ENCODE results near the gene C10orf67. TPM values are rescaled to one million over a fixed set of nuclear protein-coding genes. Genes with fewer than 3 reads are reported as not detected.
"Not testable (repeated sequence)": the region's sequence is repeated elsewhere in the genome, so short reads cannot be mapped to it uniquely, and the experiment has no call there.

Gene C10orf67
- total and polyA plus RNA-seq, 4 donors, result 0.56 to 1.5 (median 0.87) TPM

- no peaks in the 10 kb centered on the region for H3K9me3 ChIP-seq (ENCODE audit: control insufficient read depth, insufficient read depth, low read length)
- H3K4me1 ChIP-seq (ENCODE audit: control insufficient read depth, insufficient read depth, low read length), result no peaks in the 10 kb centered on the region
- no peaks in the 10 kb centered on the region for H3K27me3 ChIP-seq (ENCODE audit: control insufficient read depth, insufficient read depth, low read length)
- no peaks in the 10 kb centered on the region for H3K36me3 ChIP-seq (ENCODE audit: control insufficient read depth, insufficient read depth, low read length)
- no peak overlapping the region for H3K4me3 ChIP-seq (ENCODE audit: low read depth, low read length)
- DNase-seq (ENCODE audit: low read depth in 4 of 6, low spot score in 6 of 6), result no peak
- no CpG with 5 or more reads among the region's 3 CpGs for WGBS (ENCODE audit: insufficient coverage)
- H3K27ac ChIP-seq (ENCODE audit: low read depth, low read length), result no peak overlapping the region
These were observed 31.6 kb upstream of the C10orf67 start for GRCh38 chr10:23376229-23376655.

- Histone ChIP-seq H3K9me3 (ENCODE audit: control insufficient read depth, insufficient read depth, low read length) (no peaks in the 10 kb centered on the region), H3K4me3 (ENCODE audit: low read depth, low read length) (no peak overlapping the region), H3K4me1 (ENCODE audit: control insufficient read depth, insufficient read depth, low read length) (no peaks in the 10 kb centered on the region), H3K27me3 (ENCODE audit: control insufficient read depth, insufficient read depth, low read length) (no peaks in the 10 kb centered on the region), H3K27ac (ENCODE audit: low read depth, low read length) (no peak overlapping the region), H3K36me3 (ENCODE audit: control insufficient read depth, insufficient read depth, low read length) (no peaks in the 10 kb centered on the region)
- no peak for DNase-seq (ENCODE audit: low read depth in 4 of 6, low spot score in 6 of 6)
- 88% methylated on average over 1 of the region's 4 CpGs for WGBS (ENCODE audit: insufficient coverage)
These were observed 30.8 kb upstream of the C10orf67 start for GRCh38 chr10:23375366-23375765.

- Histone ChIP-seq H3K27ac (ENCODE audit: low read depth, low read length) (no peak overlapping the region), H3K4me3 (ENCODE audit: low read depth, low read length) (no peak overlapping the region), H3K27me3 (ENCODE audit: control insufficient read depth, insufficient read depth, low read length) (no peaks in the 10 kb centered on the region), H3K9me3 (ENCODE audit: control insufficient read depth, insufficient read depth, low read length) (no peaks in the 10 kb centered on the region), H3K36me3 (ENCODE audit: control insufficient read depth, insufficient read depth, low read length) (no peaks in the 10 kb centered on the region), H3K4me1 (ENCODE audit: control insufficient read depth, insufficient read depth, low read length) (no peaks in the 10 kb centered on the region)
- DNase-seq (ENCODE audit: low read depth in 4 of 6, low spot score in 6 of 6), result no peak
- WGBS (ENCODE audit: insufficient coverage), result 86% methylated on average over 1 of the region's 1 CpG
These were observed 28.6 kb upstream of the C10orf67 start for GRCh38 chr10:23373156-23373555.

- no CpG with 5 or more reads among the region's 1 CpG for WGBS (ENCODE audit: insufficient coverage)
- Histone ChIP-seq H3K4me3 (ENCODE audit: low read depth, low read length) (no peak overlapping the region), H3K27me3 (ENCODE audit: control insufficient read depth, insufficient read depth, low read length) (no peaks in the 10 kb centered on the region), H3K36me3 (ENCODE audit: control insufficient read depth, insufficient read depth, low read length) (no peaks in the 10 kb centered on the region), H3K27ac (ENCODE audit: low read depth, low read length) (no peak overlapping the region), H3K9me3 (ENCODE audit: control insufficient read depth, insufficient read depth, low read length) (no peaks in the 10 kb centered on the region), H3K4me1 (ENCODE audit: control insufficient read depth, insufficient read depth, low read length) (no peaks in the 10 kb centered on the region)
- DNase-seq (ENCODE audit: low read depth in 4 of 6, low spot score in 6 of 6), result no peak
These were observed 26.5 kb upstream of the C10orf67 start for GRCh38 chr10:23371073-23371472.

GRCh38 chr10:23370106-23370505 is 25.5 kb upstream of the C10orf67 start:
- H3K27me3 ChIP-seq (ENCODE audit: control insufficient read depth, insufficient read depth, low read length), result no peaks in the 10 kb centered on the region
- no peaks in the 10 kb centered on the region for H3K36me3 ChIP-seq (ENCODE audit: control insufficient read depth, insufficient read depth, low read length)
- 72% methylated on average over 2 of the region's 3 CpGs for WGBS (ENCODE audit: insufficient coverage)
- no peak overlapping the region for H3K27ac ChIP-seq (ENCODE audit: low read depth, low read length)
- no peak for DNase-seq (ENCODE audit: low read depth in 4 of 6, low spot score in 6 of 6)
- no peak overlapping the region for H3K4me3 ChIP-seq (ENCODE audit: low read depth, low read length)
- no peaks in the 10 kb centered on the region for H3K9me3 ChIP-seq (ENCODE audit: control insufficient read depth, insufficient read depth, low read length)
- H3K4me1 ChIP-seq (ENCODE audit: control insufficient read depth, insufficient read depth, low read length), result no peaks in the 10 kb centered on the region

- Histone ChIP-seq H3K4me3 (ENCODE audit: low read depth, low read length) (no peak overlapping the region), H3K27ac (ENCODE audit: low read depth, low read length) (no peak overlapping the region), H3K9me3 (ENCODE audit: control insufficient read depth, insufficient read depth, low read length) (no peaks in the 10 kb centered on the region), H3K27me3 (ENCODE audit: control insufficient read depth, insufficient read depth, low read length) (no peaks in the 10 kb centered on the region), H3K4me1 (ENCODE audit: control insufficient read depth, insufficient read depth, low read length) (no peaks in the 10 kb centered on the region), H3K36me3 (ENCODE audit: control insufficient read depth, insufficient read depth, low read length) (no peaks in the 10 kb centered on the region)
- DNase-seq (ENCODE audit: low read depth in 4 of 6, low spot score in 6 of 6), result no peak
- no CpG with 5 or more reads among the region's 7 CpGs for WGBS (ENCODE audit: insufficient coverage)
These were observed 24.4 kb upstream of the C10orf67 start for GRCh38 chr10:23368816-23369640.

- H3K4me3 ChIP-seq (ENCODE audit: low read depth, low read length), result no peak overlapping the region
- H3K27me3 ChIP-seq (ENCODE audit: control insufficient read depth, insufficient read depth, low read length), result no peaks in the 10 kb centered on the region
- no peaks in the 10 kb centered on the region for H3K4me1 ChIP-seq (ENCODE audit: control insufficient read depth, insufficient read depth, low read length)
- 77% methylated on average over 4 of the region's 6 CpGs for WGBS (ENCODE audit: insufficient coverage)
- H3K36me3 ChIP-seq (ENCODE audit: control insufficient read depth, insufficient read depth, low read length), result no peaks in the 10 kb centered on the region
- no peaks in the 10 kb centered on the region for H3K9me3 ChIP-seq (ENCODE audit: control insufficient read depth, insufficient read depth, low read length)
- no peak for DNase-seq (ENCODE audit: low read depth in 4 of 6, low spot score in 6 of 6)
- H3K27ac ChIP-seq (ENCODE audit: low read depth, low read length), result no peak overlapping the region
These were observed 23.4 kb upstream of the C10orf67 start for GRCh38 chr10:23367896-23368595.

GRCh38 chr10:23365417-23366030 is 20.9 kb upstream of the C10orf67 start:
- not testable (repeated sequence) for H3K4me1 ChIP-seq (ENCODE audit: control insufficient read depth, insufficient read depth, low read length); H3K4me3 ChIP-seq (ENCODE audit: low read depth, low read length); H3K27ac ChIP-seq (ENCODE audit: low read depth, low read length); DNase-seq (ENCODE audit: low read depth in 4 of 6, low spot score in 6 of 6); H3K9me3 ChIP-seq (ENCODE audit: control insufficient read depth, insufficient read depth, low read length); H3K27me3 ChIP-seq (ENCODE audit: control insufficient read depth, insufficient read depth, low read length); H3K36me3 ChIP-seq (ENCODE audit: control insufficient read depth, insufficient read depth, low read length)
- WGBS (ENCODE audit: insufficient coverage), result 88% methylated on average over 2 of the region's 4 CpGs

- Histone ChIP-seq H3K27ac (ENCODE audit: low read depth, low read length) (no peak overlapping the region), H3K9me3 (ENCODE audit: control insufficient read depth, insufficient read depth, low read length) (no peaks in the 10 kb centered on the region), H3K36me3 (ENCODE audit: control insufficient read depth, insufficient read depth, low read length) (no peaks in the 10 kb centered on the region), H3K27me3 (ENCODE audit: control insufficient read depth, insufficient read depth, low read length) (no peaks in the 10 kb centered on the region), H3K4me1 (ENCODE audit: control insufficient read depth, insufficient read depth, low read length) (no peaks in the 10 kb centered on the region), H3K4me3 (ENCODE audit: low read depth, low read length) (no peak overlapping the region)
- WGBS (ENCODE audit: insufficient coverage), result 80% methylated on average over 5 of the region's 5 CpGs
- DNase-seq (ENCODE audit: low read depth in 4 of 6, low spot score in 6 of 6), result no peak
These were observed 19.8 kb upstream of the C10orf67 start for GRCh38 chr10:23364378-23364777.
